ENCODE data around the gene AGAP6.
"Not testable (repeated sequence)": the region's sequence is repeated elsewhere in the genome, so short reads cannot be mapped to it uniquely, and the experiment has no call there.

DNA sequence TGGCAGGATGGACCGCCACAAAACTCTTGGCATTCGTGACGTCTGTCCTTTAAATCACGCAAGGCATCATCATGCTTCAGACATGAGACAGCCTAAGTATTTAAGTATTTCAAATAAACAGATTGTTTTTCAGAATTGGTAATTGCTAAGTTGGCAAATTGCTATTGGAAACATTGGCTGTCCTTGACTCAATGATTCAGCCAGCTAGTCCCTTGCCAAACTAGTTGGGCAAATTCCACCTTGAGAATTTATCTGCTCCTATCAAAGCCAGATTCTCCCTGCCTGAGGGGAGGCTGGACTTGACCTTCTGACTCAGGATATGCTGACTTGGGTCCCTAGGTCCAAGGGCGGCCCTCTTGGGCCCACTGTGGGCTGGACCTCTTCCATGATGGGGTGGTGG is 29.4 kb downstream of the AGAP6 start:
- not testable (repeated sequence) for TF ChIP-seq EZH2phosphoT487 (IDR thresholded peaks at IDR 0.05; ENCODE audit: borderline replicate concordance, low read length)
- TF ChIP-seq, protein P1, sequence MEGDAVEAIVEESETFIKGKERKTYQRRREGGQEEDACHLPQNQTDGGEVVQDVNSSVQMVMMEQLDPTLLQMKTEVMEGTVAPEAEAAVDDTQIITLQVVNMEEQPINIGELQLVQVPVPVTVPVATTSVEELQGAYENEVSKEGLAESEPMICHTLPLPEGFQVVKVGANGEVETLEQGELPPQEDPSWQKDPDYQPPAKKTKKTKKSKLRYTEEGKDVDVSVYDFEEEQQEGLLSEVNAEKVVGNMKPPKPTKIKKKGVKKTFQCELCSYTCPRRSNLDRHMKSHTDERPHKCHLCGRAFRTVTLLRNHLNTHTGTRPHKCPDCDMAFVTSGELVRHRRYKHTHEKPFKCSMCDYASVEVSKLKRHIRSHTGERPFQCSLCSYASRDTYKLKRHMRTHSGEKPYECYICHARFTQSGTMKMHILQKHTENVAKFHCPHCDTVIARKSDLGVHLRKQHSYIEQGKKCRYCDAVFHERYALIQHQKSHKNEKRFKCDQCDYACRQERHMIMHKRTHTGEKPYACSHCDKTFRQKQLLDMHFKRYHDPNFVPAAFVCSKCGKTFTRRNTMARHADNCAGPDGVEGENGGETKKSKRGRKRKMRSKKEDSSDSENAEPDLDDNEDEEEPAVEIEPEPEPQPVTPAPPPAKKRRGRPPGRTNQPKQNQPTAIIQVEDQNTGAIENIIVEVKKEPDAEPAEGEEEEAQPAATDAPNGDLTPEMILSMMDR (IDR thresholded peaks at IDR 0.05; ENCODE audit: low read depth, low read length, poor library complexity, severe bottlenecking) = not testable (repeated sequence)
